A549 (cell line): ENCODE data around the gene DNAJB4. TPM values are rescaled to one million over a fixed set of nuclear protein-coding genes. Genes with fewer than 3 reads are reported as not detected.

Experiments
- ATAC-seq, 2 experiments: fragments of 200-7000 bp in 1 of 2; fragments of >200 bp in 1 of 2; cut with Nextera tagmentation in 1 of 2; cut with Tn5 transposase in 1 of 2; 3 replicates each; pipeline versions ENCODE4 v1.8.0 to v1.9.1; 2018 to 2020; ENCODE audit warnings: mild to moderate bottlenecking in 1 of 2, moderate library complexity in 1 of 2
- CTCF ChIA-PET: fragments of 300-600 bp; sonication (Branson Sonifier 250); formaldehyde crosslinking; extraction: SDS; loops from one replicate; lab custom pipeline; 2021; ENCODE audit warnings: antibody characterized with exemption, inconsistent platforms; lab: Yijun Ruan, JAX
- POLR2A ChIA-PET: fragments of 350-600 bp; formaldehyde crosslinking; extraction: SDS; loops from one replicate; lab custom pipeline; 2021; ENCODE audit warnings: antibody characterized with exemption, inconsistent platforms; lab: Yijun Ruan, JAX
- DNase-seq, 2 experiments: peaks; one replicate each; pipeline versions ENCODE4 v3.0.0 to v3.0.0-alpha.2; 2011 to 2016; ENCODE audit warnings: low read depth in 1 of 2, low spot score in 1 of 2
- FAIRE-seq: peaks from 2 replicates; lab custom pipeline; 2011; peaks lifted over from hg19 to GRCh38; lab: Jason Lieb, UNC
- H3K27ac ChIP-seq, 2 experiments: fragments of >200 bp; sonication (Bioruptor Twin); formaldehyde crosslinking; 3 replicates each; pipeline ENCODE4 v1.5.1; 2016 to 2017
- H3K4me1 ChIP-seq: fragments of >200 bp; sonication (Bioruptor Twin); formaldehyde crosslinking; 3 replicates; pipeline ENCODE4 v1.6.1; 2016
- H3K4me2 ChIP-seq: fragments of >200 bp; sonication (Bioruptor Twin); formaldehyde crosslinking; 3 replicates; pipeline ENCODE4 v1.6.1; 2016
- H3K4me3 ChIP-seq: fragments of >200 bp; sonication (Bioruptor Twin); formaldehyde crosslinking; 3 replicates; pipeline ENCODE4 v1.5.1; 2016
- H3K9me3 ChIP-seq: fragments of >200 bp; sonication (Bioruptor Twin); formaldehyde crosslinking; 3 replicates; pipeline ENCODE4 v1.6.1; 2016
- CBX2 ChIP-seq: fragments of 200-600 bp; sonication (generic); IDR thresholded peaks from 2 replicates; pipeline ENCODE4 v1.6.1; 2016; ENCODE audit warnings: low read depth, mild to moderate bottlenecking, borderline replicate concordance
- CHD2 ChIP-seq: fragments of 150-350 bp; IDR thresholded peaks from 2 replicates; pipeline ENCODE4 v1.6.1; 2014; ENCODE audit warnings: low read length; ENCODE audit not compliant: partially characterized antibody
- CHD4 ChIP-seq: fragments of 200-600 bp; sonication (generic); IDR thresholded peaks from 2 replicates; pipeline ENCODE4 v1.6.1; 2016; ENCODE audit warnings: antibody characterized with exemption, mild to moderate bottlenecking, borderline replicate concordance
- CTCF ChIP-seq: fragments of >200 bp; sonication (Bioruptor Twin); formaldehyde crosslinking; IDR thresholded peaks from 3 replicates; pipeline ENCODE4 v1.5.1; 2016
- E2F6 ChIP-seq: IDR thresholded peaks from 2 replicates; pipeline ENCODE4 v1.6.1; 2012; ENCODE audit warnings: low read depth, borderline replicate concordance
- ESRRA ChIP-seq: fragments of 150-350 bp; IDR thresholded peaks from 2 replicates; pipeline ENCODE4 v1.6.1; 2014; ENCODE audit warnings: mild to moderate bottlenecking, low read length, borderline replicate concordance
- FOSL2 ChIP-seq, 2 experiments: fragments of 450-650 bp in 1 of 2; fragments of >200 bp in 1 of 2; sonication (Bioruptor Twin) in 1 of 2; formaldehyde crosslinking; IDR thresholded peaks; 2 replicates each; pipeline versions ENCODE4 v1.5.0 to v1.6.1; 2016 to 2020; ENCODE audit warnings: mild to moderate bottlenecking in 1 of 2, moderate library complexity in 1 of 2
- FOXS1 ChIP-seq: fragments of 250-450 bp; sonication (Bioruptor Pico); IDR thresholded peaks from 2 replicates; pipeline ENCODE4 v1.5.0; 2020; ENCODE audit warnings: mild to moderate bottlenecking, moderate library complexity
- HEYL ChIP-seq: fragments of 250-450 bp; sonication (Bioruptor Pico); IDR thresholded peaks from 2 replicates; pipeline ENCODE4 v1.8.0; 2021; ENCODE audit warnings: mild to moderate bottlenecking, moderate library complexity
- HMGXB4 ChIP-seq: fragments of 250-450 bp; sonication (Bioruptor Pico); IDR thresholded peaks from 2 replicates; pipeline ENCODE4 v1.5.0; 2021; ENCODE audit warnings: mild to moderate bottlenecking, moderate library complexity, borderline replicate concordance
- HOXA7 ChIP-seq: fragments of 250-450 bp; sonication (Bioruptor Pico); IDR thresholded peaks from 2 replicates; pipeline ENCODE4 v1.5.0; 2020; ENCODE audit warnings: mild to moderate bottlenecking, moderate library complexity
- HOXB5 ChIP-seq: fragments of 250-450 bp; sonication (Bioruptor Pico); IDR thresholded peaks from 2 replicates; pipeline ENCODE4 v1.5.0; 2020; ENCODE audit warnings: mild to moderate bottlenecking, moderate library complexity
- JUN ChIP-seq, 2 experiments: fragments of >200 bp; sonication (Bioruptor Twin); formaldehyde crosslinking; IDR thresholded peaks; 2 replicates in 1 of 2; 3 replicates in 1 of 2; pipeline ENCODE4 v1.6.1; 2016 to 2017
- JUNB ChIP-seq: fragments of >200 bp; sonication (Bioruptor Twin); formaldehyde crosslinking; IDR thresholded peaks from 2 replicates; pipeline ENCODE4 v1.6.1; 2016
- MAFK ChIP-seq: fragments of 450-650 bp; IDR thresholded peaks from 2 replicates; pipeline ENCODE4 v1.6.1; 2014; ENCODE audit not compliant: partially characterized antibody
- MAZ ChIP-seq: fragments of 150-350 bp; IDR thresholded peaks from 2 replicates; pipeline ENCODE4 v1.6.1; 2014; ENCODE audit warnings: antibody characterized with exemption, low read depth, low read length, borderline replicate concordance
- NR3C1 ChIP-seq: fragments of >200 bp; sonication (Bioruptor Twin); formaldehyde crosslinking; IDR thresholded peaks from 3 replicates; pipeline ENCODE4 v1.6.1; 2017
- POLR2AphosphoS2 ChIP-seq: conservative IDR thresholded peaks from 2 replicates; pipeline ENCODE4 v1.6.1; 2012; ENCODE audit warnings: low read length, improper control_type of control experiment, inconsistent platforms
- RAD21 ChIP-seq, 2 experiments: fragments of >200 bp in 1 of 2; sonication (Bioruptor Twin) in 1 of 2; formaldehyde crosslinking in 1 of 2; IDR thresholded peaks in 1 of 2; conservative IDR thresholded peaks in 1 of 2; 2 replicates in 1 of 2; 3 replicates in 1 of 2; pipeline ENCODE4 v1.6.1; 2012 to 2018; ENCODE audit warnings: inconsistent platforms in 1 of 2
- RCOR1 ChIP-seq: fragments of 150-350 bp; IDR thresholded peaks from 2 replicates; pipeline ENCODE4 v1.6.1; 2014; ENCODE audit warnings: antibody characterized with exemption, low read length, low read depth
- TFCP2L1 ChIP-seq: fragments of 250-450 bp; sonication (Bioruptor Pico); IDR thresholded peaks from 2 replicates; pipeline ENCODE4 v1.5.0; 2021; ENCODE audit warnings: mild to moderate bottlenecking
- TP53 ChIP-seq: fragments of 250-450 bp; sonication (Bioruptor Pico); IDR thresholded peaks from 2 replicates; pipeline ENCODE4 v1.5.0; 2021; ENCODE audit warnings: mild to moderate bottlenecking, moderate library complexity
- ZC3H11A ChIP-seq: fragments of 450-650 bp; IDR thresholded peaks from 2 replicates; pipeline ENCODE4 v1.6.1; 2014; ENCODE audit warnings: antibody characterized with exemption, mild to moderate bottlenecking
- ZFP36 ChIP-seq: fragments of 450-650 bp; IDR thresholded peaks from 2 replicates; pipeline ENCODE4 v1.6.1; 2014; ENCODE audit warnings: borderline replicate concordance; ENCODE audit not compliant: partially characterized antibody
- ZSCAN20 ChIP-seq: fragments of 250-450 bp; sonication (Bioruptor Pico); IDR thresholded peaks from 2 replicates; pipeline ENCODE4 v1.8.0; 2022; ENCODE audit warnings: mild to moderate bottlenecking, moderate library complexity
- WGBS: methylation state at CpG from one replicate; pipeline ENCODE4 v1.1.6; 2017; ENCODE audit errors: missing lambda C conversion rate; 5-methylcytosine and 5-hydroxymethylcytosine counted together
- polyA plus RNA-seq, 4 experiments: library from polyadenylated mRNA; depleted of rRNA in 3 of 4; stranded (reverse); fragments of >200 nt; fragmentation: RNase III in 1 of 4; extraction: RNeasy Plus Mini Kit Qiagen cat#74134 plus additional on column Dnase treatment in 1 of 4; gene quantifications; 2 replicates in 3 of 4; 3 replicates in 1 of 4; pipeline ENCODE4 v1.2.3, GENCODE V29; 2011 to 2017
- TF ChIP-seq, protein P1 (sequence below): fragments of >200 bp; sonication (Bioruptor Twin); formaldehyde crosslinking; IDR thresholded peaks from 3 replicates; pipeline ENCODE4 v1.6.1; 2016
- TF ChIP-seq, protein P2 (sequence below): fragments of >200 bp; sonication (Bioruptor Twin); formaldehyde crosslinking; IDR thresholded peaks from 2 replicates; pipeline ENCODE4 v1.6.1; 2016
- TF ChIP-seq, protein P3 (sequence below): IDR thresholded peaks from 2 replicates; pipeline ENCODE4 v1.6.1; 2012

Gene DNAJB4
- polyA plus RNA-seq, 2 of the 4 experiments (the other 2 are of a cell fraction), result 30.0 to 48.8 TPM

GRCh38 chr1:78045926-78046778 is 41.4 kb downstream of the DNAJB4 start, which contains the start of gene GIPC2:
GIPC2 (plus strand) TSS chr1:78045966; CDS start chr1:78046095, 129 bp downstream.
- TF ChIP-seq RCOR1 (no peak), NR3C1 (no peak), CBX2 (no peak), FOXS1 (CRISPR knock-in tag) (no peak), ZSCAN20 (CRISPR knock-in tag) (no peak), HOXB5 (CRISPR knock-in tag) (no peak), POLR2AphosphoS2 (no peak), TFCP2L1 (CRISPR knock-in tag) (no peak), HOXA7 (CRISPR knock-in tag) (no peak), JUN (IDR thresholded peaks at IDR 0.05) (no peak), HMGXB4 (CRISPR knock-in tag) (no peak), E2F6 (no peak), MAZ (no peak)
- TF ChIP-seq, protein P1, sequence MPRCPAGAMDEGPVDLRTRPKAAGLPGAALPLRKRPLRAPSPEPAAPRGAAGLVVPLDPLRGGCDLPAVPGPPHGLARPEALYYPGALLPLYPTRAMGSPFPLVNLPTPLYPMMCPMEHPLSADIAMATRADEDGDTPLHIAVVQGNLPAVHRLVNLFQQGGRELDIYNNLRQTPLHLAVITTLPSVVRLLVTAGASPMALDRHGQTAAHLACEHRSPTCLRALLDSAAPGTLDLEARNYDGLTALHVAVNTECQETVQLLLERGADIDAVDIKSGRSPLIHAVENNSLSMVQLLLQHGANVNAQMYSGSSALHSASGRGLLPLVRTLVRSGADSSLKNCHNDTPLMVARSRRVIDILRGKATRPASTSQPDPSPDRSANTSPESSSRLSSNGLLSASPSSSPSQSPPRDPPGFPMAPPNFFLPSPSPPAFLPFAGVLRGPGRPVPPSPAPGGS, result no peak
- TF ChIP-seq, protein P2, sequence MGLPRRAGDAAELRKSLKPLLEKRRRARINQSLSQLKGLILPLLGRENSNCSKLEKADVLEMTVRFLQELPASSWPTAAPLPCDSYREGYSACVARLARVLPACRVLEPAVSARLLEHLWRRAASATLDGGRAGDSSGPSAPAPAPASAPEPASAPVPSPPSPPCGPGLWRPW, result no peak
- TF ChIP-seq, all 56 proteins: peak for 0
- DNase-seq (no peak), ATAC-seq (no peak), FAIRE-seq (no peak)
- H3K4me1 ChIP-seq, result no peaks in the 10 kb centered on the region
- ChIA-PET POLR2A (no interaction called here), CTCF (interaction anchor here (1.2 kb wide), 1 partner anchor 68 kb away, joined by 5 read pairs; no protein-coding TSS in a partner anchor)
- no peak within 1 kb of the TSS for H3K4me2 ChIP-seq
- H3K27ac ChIP-seq, result no peak within 1 kb of the TSS
- H3K9me3 ChIP-seq, result no peaks in the 10 kb centered on the region
- H3K4me3 ChIP-seq, result no peak within 1 kb of the TSS
- 80% methylated on average over 51 of the region's 85 CpGs for WGBS

DNA sequence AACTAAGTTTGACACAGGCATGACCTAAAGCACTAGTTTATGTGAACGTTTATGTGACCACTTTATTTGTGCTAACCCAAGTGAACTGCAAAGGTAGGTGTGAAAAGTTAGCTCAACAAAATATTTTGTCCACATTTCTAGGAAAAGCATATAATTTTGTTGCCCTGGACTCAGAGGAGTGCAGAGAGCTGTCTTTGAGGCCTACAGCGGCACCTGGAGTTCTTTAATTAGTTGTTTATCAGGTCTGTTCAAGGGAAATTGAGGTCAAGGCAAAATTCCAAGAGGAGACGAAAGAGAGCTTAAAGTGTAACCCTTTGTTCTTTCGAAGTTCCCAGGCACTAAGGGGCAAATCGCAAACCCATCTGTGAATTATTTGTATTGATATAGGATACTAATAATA is 42.4 kb downstream of the DNAJB4 start:
- ChIA-PET CTCF (interaction anchor here (1.2 to 1.7 kb wide), 2 partner anchors 67 to 68 kb away, joined by 4 to 5 read pairs; no protein-coding TSS in a partner anchor), POLR2A (no interaction called here)
- no peak for TF ChIP-seq ZFP36
- no peak for TF ChIP-seq MAFK
- no peak for TF ChIP-seq CHD4
- no peak for TF ChIP-seq E2F6
- TF ChIP-seq HEYL (CRISPR knock-in tag), result no peak
- no peak for TF ChIP-seq POLR2AphosphoS2
- no peak for TF ChIP-seq RAD21 (conservative IDR thresholded peaks at IDR 0.05 in 1 of 2, IDR thresholded peaks at IDR 0.05 in 1 of 2)
- TF ChIP-seq FOSL2 (IDR thresholded peaks at IDR 0.05), result no peak
- no peak for TF ChIP-seq FOSL2 (CRISPR knock-in tag; IDR thresholded peaks at IDR 0.05)
- TF ChIP-seq CHD2, result no peak
- TF ChIP-seq CTCF, result no peak
- TF ChIP-seq TP53, result no peak
- no peak for TF ChIP-seq HOXB5 (CRISPR knock-in tag)
- TF ChIP-seq ZC3H11A, result no peak
- TF ChIP-seq JUNB, result no peak
- no peak for TF ChIP-seq ESRRA
- TF ChIP-seq, protein P3, sequence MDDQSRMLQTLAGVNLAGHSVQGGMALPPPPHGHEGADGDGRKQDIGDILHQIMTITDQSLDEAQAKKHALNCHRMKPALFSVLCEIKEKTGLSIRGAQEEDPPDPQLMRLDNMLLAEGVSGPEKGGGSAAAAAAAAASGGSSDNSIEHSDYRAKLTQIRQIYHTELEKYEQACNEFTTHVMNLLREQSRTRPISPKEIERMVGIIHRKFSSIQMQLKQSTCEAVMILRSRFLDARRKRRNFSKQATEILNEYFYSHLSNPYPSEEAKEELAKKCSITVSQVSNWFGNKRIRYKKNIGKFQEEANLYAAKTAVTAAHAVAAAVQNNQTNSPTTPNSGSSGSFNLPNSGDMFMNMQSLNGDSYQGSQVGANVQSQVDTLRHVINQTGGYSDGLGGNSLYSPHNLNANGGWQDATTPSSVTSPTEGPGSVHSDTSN, result no peak
- DNase-seq (no peak), ATAC-seq (no peak), FAIRE-seq (no peak)
- WGBS, result 74% methylated on average over 5 of the region's 5 CpGs
- no peak overlapping the region for H3K4me3 ChIP-seq
- H3K9me3 ChIP-seq, result no peaks in the 10 kb centered on the region
- no peaks in the 10 kb centered on the region for H3K4me1 ChIP-seq
- H3K27ac ChIP-seq, result no peak overlapping the region
- H3K4me2 ChIP-seq, result no peak overlapping the region
